ENCODE measurements around the gene BAIAP2L2.

Gene BAIAP2L2

GRCh38 chr22:38078046-38078840 is 32.2 kb downstream of the BAIAP2L2 start:
- no peak overlapping the region for H3K27ac ChIP-seq (ENCODE audit: low read depth, low read length)
- no peak overlapping the region for H3K18ac ChIP-seq (ENCODE audit: low read length)
- WGBS (ENCODE audit: extremely low coverage, insufficient coverage, insufficient read length) = no CpG with 5 or more reads among the region's 22 CpGs
- H2AFZ ChIP-seq (ENCODE audit: insufficient read depth, low read length, poor library complexity) = no peak overlapping the region
- H2BK12ac ChIP-seq (ENCODE audit: low read length) = no peak overlapping the region
- peaks cover 11 to 20% of the 10 kb centered on the region in 2 experiments for H3K36me3 ChIP-seq (ENCODE audit: control insufficient read depth in 1 of 2, insufficient read depth in 2 of 2, low read length in 2 of 2)
- H3K4me1 ChIP-seq (ENCODE audit: control insufficient read depth in 1 of 2, insufficient read depth in 2 of 2, low read length in 2 of 2) = peaks cover 10 to 12% of the 10 kb centered on the region in 2 experiments
- H3K4me3 ChIP-seq (ENCODE audit: low read depth, low read length) = no peak overlapping the region
- H4K12ac ChIP-seq (ENCODE audit: low read depth, low read length) = no peak overlapping the region
- H3K4me2 ChIP-seq (ENCODE audit: low read length) = no peak overlapping the region
- H3K9ac ChIP-seq (ENCODE audit: low read length) = no peak overlapping the region
- H3K9me3 ChIP-seq (ENCODE audit: insufficient read depth, low read depth, low read length) = peaks cover 1% of the 10 kb centered on the region
- no peaks in the 10 kb centered on the region for H3K79me2 ChIP-seq (ENCODE audit: control insufficient read depth, insufficient read depth, low read length, poor library complexity)
- H2BK5ac ChIP-seq (ENCODE audit: low read depth, low read length, poor library complexity) = no peak overlapping the region
- peaks cover 11% of the 10 kb centered on the region for H3K27me3 ChIP-seq (ENCODE audit: insufficient read depth, low read length)
- DNase-seq = no peak
- no peak overlapping the region for H3K4ac ChIP-seq (ENCODE audit: low read depth, low read length)
- H3K14ac ChIP-seq (ENCODE audit: low read length) = no peak overlapping the region
- no peak overlapping the region for H2BK120ac ChIP-seq (ENCODE audit: insufficient read depth, low read length, poor library complexity)
- H4K91ac ChIP-seq (ENCODE audit: low read depth, low read length) = no peak overlapping the region
- no peak overlapping the region for H2AK5ac ChIP-seq (ENCODE audit: low read length)
- H3K79me1 ChIP-seq (ENCODE audit: low read length) = no peaks in the 10 kb centered on the region
- no peak overlapping the region for H4K8ac ChIP-seq (ENCODE audit: low read depth, low read length)
- no peak overlapping the region for H3K23ac ChIP-seq (ENCODE audit: low read length)

GRCh38 chr22:38077595-38077994 is 32.9 kb downstream of the BAIAP2L2 start:
- no peak overlapping the region for H2AK5ac ChIP-seq (ENCODE audit: low read length)
- H3K4me2 ChIP-seq (ENCODE audit: low read length) = no peak overlapping the region
- no peaks in the 10 kb centered on the region for H3K79me1 ChIP-seq (ENCODE audit: low read length)
- peaks cover 11% of the 10 kb centered on the region for H3K27me3 ChIP-seq (ENCODE audit: insufficient read depth, low read length)
- H3K4ac ChIP-seq (ENCODE audit: low read depth, low read length) = no peak overlapping the region
- no peak overlapping the region for H3K27ac ChIP-seq (ENCODE audit: low read depth, low read length)
- H4K8ac ChIP-seq (ENCODE audit: low read depth, low read length) = no peak overlapping the region
- H3K9me3 ChIP-seq (ENCODE audit: insufficient read depth, low read depth, low read length) = peaks cover 1% of the 10 kb centered on the region
- H4K91ac ChIP-seq (ENCODE audit: low read depth, low read length) = no peak overlapping the region
- H4K12ac ChIP-seq (ENCODE audit: low read depth, low read length) = no peak overlapping the region
- no peak overlapping the region for H3K18ac ChIP-seq (ENCODE audit: low read length)
- no peak overlapping the region for H3K4me3 ChIP-seq (ENCODE audit: low read depth, low read length)
- no peak overlapping the region for H2AFZ ChIP-seq (ENCODE audit: insufficient read depth, low read length, poor library complexity)
- H3K23ac ChIP-seq (ENCODE audit: low read length) = no peak overlapping the region
- no peak overlapping the region for H3K14ac ChIP-seq (ENCODE audit: low read length)
- no peak overlapping the region for H2BK5ac ChIP-seq (ENCODE audit: low read depth, low read length, poor library complexity)
- peaks cover 17 to 26% of the 10 kb centered on the region in 2 experiments for H3K36me3 ChIP-seq (ENCODE audit: control insufficient read depth in 1 of 2, insufficient read depth in 2 of 2, low read length in 2 of 2)
- H2BK120ac ChIP-seq (ENCODE audit: insufficient read depth, low read length, poor library complexity) = no peak overlapping the region
- no peak overlapping the region for H3K9ac ChIP-seq (ENCODE audit: low read length)
- H3K79me2 ChIP-seq (ENCODE audit: control insufficient read depth, insufficient read depth, low read length, poor library complexity) = no peaks in the 10 kb centered on the region
- peaks cover 10 to 12% of the 10 kb centered on the region in 2 experiments for H3K4me1 ChIP-seq (ENCODE audit: control insufficient read depth in 1 of 2, insufficient read depth in 2 of 2, low read length in 2 of 2)
- no peak overlapping the region for H2BK12ac ChIP-seq (ENCODE audit: low read length)
- DNase-seq = no peak
- no CpG with 5 or more reads among the region's 14 CpGs for WGBS (ENCODE audit: extremely low coverage, insufficient coverage, insufficient read length)

- no peak overlapping the region for H3K18ac ChIP-seq (ENCODE audit: low read length)
Observed at GRCh38 chr22:38077096-38077495, 33.4 kb downstream of the BAIAP2L2 start.

GRCh38 chr22:38075961-38076360 is 34.5 kb downstream of the BAIAP2L2 start:
- H3K4me1 ChIP-seq (ENCODE audit: control insufficient read depth in 1 of 2, insufficient read depth in 2 of 2, low read length in 2 of 2) = peaks cover under 1 to 3% of the 10 kb centered on the region in 2 experiments
- H4K8ac ChIP-seq (ENCODE audit: low read depth, low read length) = no peak overlapping the region
- no peaks in the 10 kb centered on the region for H3K79me1 ChIP-seq (ENCODE audit: low read length)
- no peak for DNase-seq
- no CpG with 5 or more reads among the region's 13 CpGs for WGBS (ENCODE audit: extremely low coverage, insufficient coverage, insufficient read length)
- H3K9me3 ChIP-seq (ENCODE audit: insufficient read depth, low read depth, low read length) = peaks cover 1% of the 10 kb centered on the region
- H3K18ac ChIP-seq (ENCODE audit: low read length) = no peak overlapping the region
- no peak overlapping the region for H2BK5ac ChIP-seq (ENCODE audit: low read depth, low read length, poor library complexity)
- no peaks in the 10 kb centered on the region for H3K79me2 ChIP-seq (ENCODE audit: control insufficient read depth, insufficient read depth, low read length, poor library complexity)
- H3K4me3 ChIP-seq (ENCODE audit: low read depth, low read length) = no peak overlapping the region
- H3K14ac ChIP-seq (ENCODE audit: low read length) = no peak overlapping the region
- no peak overlapping the region for H3K23ac ChIP-seq (ENCODE audit: low read length)
- H2AK5ac ChIP-seq (ENCODE audit: low read length) = no peak overlapping the region
- H2BK120ac ChIP-seq (ENCODE audit: insufficient read depth, low read length, poor library complexity) = no peak overlapping the region
- H3K36me3 ChIP-seq (ENCODE audit: control insufficient read depth in 1 of 2, insufficient read depth in 2 of 2, low read length in 2 of 2) = peaks cover 27 to 43% of the 10 kb centered on the region in 2 experiments
- H2AFZ ChIP-seq (ENCODE audit: insufficient read depth, low read length, poor library complexity) = no peak overlapping the region
- H3K4me2 ChIP-seq (ENCODE audit: low read length) = no peak overlapping the region
- peaks cover 2% of the 10 kb centered on the region for H3K27me3 ChIP-seq (ENCODE audit: insufficient read depth, low read length)
- no peak overlapping the region for H3K9ac ChIP-seq (ENCODE audit: low read length)
- H4K91ac ChIP-seq (ENCODE audit: low read depth, low read length) = no peak overlapping the region
- H4K12ac ChIP-seq (ENCODE audit: low read depth, low read length) = no peak overlapping the region
- H3K4ac ChIP-seq (ENCODE audit: low read depth, low read length) = no peak overlapping the region
- H3K27ac ChIP-seq (ENCODE audit: low read depth, low read length) = no peak overlapping the region
- no peak overlapping the region for H2BK12ac ChIP-seq (ENCODE audit: low read length)

More at GRCh38 chr22:38077096-38077495, 33.4 kb downstream of the BAIAP2L2 start:
- H3K4me3 ChIP-seq (ENCODE audit: low read depth, low read length) = no peak overlapping the region
- H4K12ac ChIP-seq (ENCODE audit: low read depth, low read length) = no peak overlapping the region
- H2AFZ ChIP-seq (ENCODE audit: insufficient read depth, low read length, poor library complexity) = no peak overlapping the region
- H3K9ac ChIP-seq (ENCODE audit: low read length) = no peak overlapping the region
- no peak for DNase-seq
- no CpG with 5 or more reads among the region's 12 CpGs for WGBS (ENCODE audit: extremely low coverage, insufficient coverage, insufficient read length)
- peaks cover 11% of the 10 kb centered on the region for H3K27me3 ChIP-seq (ENCODE audit: insufficient read depth, low read length)
- no peak overlapping the region for H3K4ac ChIP-seq (ENCODE audit: low read depth, low read length)
- H3K14ac ChIP-seq (ENCODE audit: low read length) = no peak overlapping the region
- H2BK120ac ChIP-seq (ENCODE audit: insufficient read depth, low read length, poor library complexity) = no peak overlapping the region
- no peaks in the 10 kb centered on the region for H3K79me1 ChIP-seq (ENCODE audit: low read length)
- H3K9me3 ChIP-seq (ENCODE audit: insufficient read depth, low read depth, low read length) = peaks cover 1% of the 10 kb centered on the region
- H3K27ac ChIP-seq (ENCODE audit: low read depth, low read length) = no peak overlapping the region
- H2BK5ac ChIP-seq (ENCODE audit: low read depth, low read length, poor library complexity) = no peak overlapping the region
- no peaks in the 10 kb centered on the region for H3K79me2 ChIP-seq (ENCODE audit: control insufficient read depth, insufficient read depth, low read length, poor library complexity)
- H3K4me2 ChIP-seq (ENCODE audit: low read length) = no peak overlapping the region
- H2AK5ac ChIP-seq (ENCODE audit: low read length) = no peak overlapping the region
- H4K91ac ChIP-seq (ENCODE audit: low read depth, low read length) = no peak overlapping the region
- H2BK12ac ChIP-seq (ENCODE audit: low read length) = no peak overlapping the region
- H3K36me3 ChIP-seq (ENCODE audit: control insufficient read depth in 1 of 2, insufficient read depth in 2 of 2, low read length in 2 of 2) = peaks cover 22 to 31% of the 10 kb centered on the region in 2 experiments
- peaks cover 10 to 12% of the 10 kb centered on the region in 2 experiments for H3K4me1 ChIP-seq (ENCODE audit: control insufficient read depth in 1 of 2, insufficient read depth in 2 of 2, low read length in 2 of 2)
- H4K8ac ChIP-seq (ENCODE audit: low read depth, low read length) = no peak overlapping the region
- no peak overlapping the region for H3K23ac ChIP-seq (ENCODE audit: low read length)
